Renal pelvis (tissue), 4 donors: ENCODE data around the gene ALDH1A2. TPM values are rescaled to one million over a fixed set of nuclear protein-coding genes. Genes with fewer than 3 reads are reported as not detected.
"Not testable (repeated sequence)": the region's sequence is repeated elsewhere in the genome, so short reads cannot be mapped to it uniquely, and the experiment has no call there.

Experiments used
- DNase-seq: peaks from one replicate; pipeline ENCODE4 v3.0.0-alpha.2; 2013
- polyA plus RNA-seq, 3 donors: library from polyadenylated mRNA; unstranded; fragments of 120-200 nt; gene quantifications; one replicate each; pipeline ENCODE4 v1.2.1, GENCODE V29; 2013; ENCODE audit not compliant: insufficient read length in 3 of 3

ALDH1A2 gene
- polyA plus RNA-seq, 3 donors, result 246 to 336 (median 277) TPM

DNA sequence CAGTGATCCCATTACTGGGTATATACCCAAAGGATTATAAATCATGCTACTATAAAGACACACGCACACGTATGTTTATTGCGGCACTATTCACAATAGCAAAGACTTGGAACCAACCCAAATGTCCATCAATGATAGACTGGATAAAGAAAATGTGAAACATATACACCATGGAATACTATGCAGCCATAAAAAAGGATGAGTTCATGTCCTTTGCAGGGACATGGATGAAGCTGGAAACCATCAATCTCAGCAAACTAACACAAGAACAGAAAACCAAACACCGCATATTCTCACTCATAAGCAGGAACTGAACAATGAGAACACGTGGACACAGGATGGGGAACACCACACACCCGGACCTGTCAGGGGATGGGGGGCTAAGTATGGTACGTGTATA lies 20.1 kb downstream of the ALDH1A2 start:
- not testable (repeated sequence) for DNase-seq

DNA sequence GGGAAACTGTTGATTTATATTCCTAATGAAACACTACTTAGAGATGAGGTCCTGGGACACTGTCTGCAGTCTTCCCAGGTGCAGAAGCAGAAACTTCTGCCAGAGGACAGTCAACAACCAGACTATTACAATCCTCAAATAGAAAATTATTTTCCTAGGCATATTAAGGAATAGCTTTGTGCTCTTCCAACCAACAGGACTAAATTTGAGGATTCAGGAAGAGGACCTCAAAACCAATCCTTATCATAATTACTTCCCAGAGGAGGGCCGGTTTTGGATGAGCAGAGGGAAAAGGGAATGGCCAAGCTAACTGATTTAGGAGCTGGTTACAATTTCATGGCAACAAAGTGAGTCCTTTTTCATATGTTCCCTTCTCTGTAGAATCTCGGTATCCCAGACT lies 21.0 kb downstream of the ALDH1A2 start:
- no peak for DNase-seq

DNA sequence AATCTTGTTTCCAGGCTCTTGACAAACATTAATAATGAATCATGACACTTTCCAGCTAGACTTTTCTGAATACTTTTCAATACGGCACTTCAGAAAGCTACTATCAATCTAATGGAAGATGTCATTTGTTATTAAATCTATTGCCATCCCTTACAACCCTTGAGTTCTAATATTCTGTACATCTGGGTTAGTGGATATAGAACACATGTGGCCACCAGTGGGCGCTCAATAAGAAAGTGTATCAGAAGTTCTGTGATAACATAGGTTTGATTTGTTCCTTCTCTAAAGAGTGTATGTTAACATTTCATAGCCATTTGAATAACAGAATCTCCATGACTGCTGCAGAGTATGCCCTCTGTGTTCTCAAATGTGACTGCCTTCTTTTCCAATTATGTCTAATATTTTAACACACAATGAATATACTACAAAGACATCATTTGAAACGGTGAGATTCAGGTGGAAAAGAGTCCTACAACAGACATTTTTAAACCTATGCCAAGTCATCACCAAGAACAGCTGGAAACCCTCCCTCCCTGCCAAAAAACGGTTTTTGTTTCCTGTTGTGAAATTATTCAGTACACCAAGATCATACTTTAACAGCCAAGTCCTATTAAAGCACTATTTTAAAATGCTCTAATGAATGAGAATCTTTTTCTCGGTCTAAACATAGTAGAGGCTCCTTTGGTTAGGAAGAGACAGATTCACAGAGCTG lies 22.2 kb downstream of the ALDH1A2 start:
- no peak for DNase-seq

DNA sequence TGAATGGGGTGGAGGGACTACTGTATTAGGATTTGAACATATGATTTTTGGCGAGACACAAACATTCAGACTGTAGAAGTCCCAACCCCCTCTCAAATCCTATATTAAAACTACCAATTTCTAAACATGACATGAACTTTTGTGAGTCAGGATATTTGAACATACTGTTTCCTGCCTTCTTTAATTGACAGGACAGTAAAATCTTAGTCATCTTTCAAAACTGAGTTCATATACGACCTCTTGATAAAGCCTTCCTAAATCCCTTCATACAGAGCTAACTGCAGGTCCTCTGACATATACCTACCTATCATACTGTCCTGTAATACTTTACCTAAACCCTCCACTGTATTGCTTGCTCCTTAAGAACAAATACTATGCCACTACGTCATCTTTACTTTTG lies 23.5 kb downstream of the ALDH1A2 start:
- DNase-seq, result no peak

DNA sequence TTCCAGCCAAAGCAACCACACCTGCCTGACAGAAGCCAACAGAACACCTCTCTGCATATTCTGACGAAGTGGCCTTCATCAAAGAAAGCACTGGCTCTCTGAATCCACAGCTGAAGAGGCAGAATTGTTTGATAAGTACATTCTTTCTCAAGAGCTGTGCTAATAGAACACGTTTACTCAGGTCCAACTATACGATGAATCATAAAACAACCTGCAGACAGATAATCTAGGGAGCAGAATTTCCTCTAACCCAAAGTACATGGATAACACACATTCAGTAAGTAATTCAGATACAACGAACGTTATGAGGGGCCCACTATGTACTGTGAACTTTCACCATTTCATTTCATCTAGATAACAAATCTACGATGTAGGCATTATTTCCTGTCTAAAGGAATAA lies 25.4 kb downstream of the ALDH1A2 start:
- DNase-seq, result no peak

DNA sequence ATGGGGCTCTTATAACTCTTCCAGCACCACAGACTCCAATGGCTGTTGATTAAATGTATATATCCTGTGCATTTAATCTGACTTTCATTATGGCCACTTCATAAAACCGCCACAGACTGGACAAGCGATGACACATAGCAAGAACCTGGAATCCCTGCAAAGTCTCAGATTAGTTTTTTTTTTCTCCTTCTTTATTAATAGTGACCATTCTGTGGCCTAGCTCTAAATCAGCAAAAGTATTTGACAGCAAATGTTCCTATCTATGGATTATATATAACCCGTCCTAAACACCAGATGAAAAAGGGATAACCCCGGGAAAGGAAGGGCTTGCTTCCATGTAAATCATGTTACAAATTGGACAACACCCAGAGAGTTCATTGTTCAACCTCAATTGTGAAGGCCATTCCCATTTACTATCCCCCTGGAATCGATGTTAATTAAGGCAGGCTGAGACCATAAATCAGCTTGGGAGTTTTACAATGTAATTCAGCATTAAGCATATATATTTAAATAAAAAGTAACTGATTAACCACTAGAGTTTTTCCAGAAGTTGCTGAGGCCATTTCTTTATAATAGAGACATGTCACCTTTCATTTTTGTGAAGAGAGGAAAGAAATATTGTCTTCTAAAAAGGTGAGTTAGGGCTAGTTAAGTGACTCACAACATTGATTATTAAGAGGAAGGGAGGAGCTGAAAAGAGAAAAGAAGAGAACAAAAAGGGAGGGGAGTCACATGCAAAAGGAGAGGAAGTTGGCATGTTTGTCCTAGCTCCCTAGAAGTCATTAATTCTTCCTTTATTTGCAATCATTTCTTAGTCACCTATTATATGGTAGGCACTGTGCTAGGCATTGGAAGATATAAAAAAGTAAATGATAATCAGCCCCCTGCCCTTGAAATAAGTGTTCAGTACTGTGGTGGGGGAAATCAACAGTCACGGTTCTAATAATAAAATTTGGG lies 26.2 kb downstream of the ALDH1A2 start:
- no peak for DNase-seq

DNA sequence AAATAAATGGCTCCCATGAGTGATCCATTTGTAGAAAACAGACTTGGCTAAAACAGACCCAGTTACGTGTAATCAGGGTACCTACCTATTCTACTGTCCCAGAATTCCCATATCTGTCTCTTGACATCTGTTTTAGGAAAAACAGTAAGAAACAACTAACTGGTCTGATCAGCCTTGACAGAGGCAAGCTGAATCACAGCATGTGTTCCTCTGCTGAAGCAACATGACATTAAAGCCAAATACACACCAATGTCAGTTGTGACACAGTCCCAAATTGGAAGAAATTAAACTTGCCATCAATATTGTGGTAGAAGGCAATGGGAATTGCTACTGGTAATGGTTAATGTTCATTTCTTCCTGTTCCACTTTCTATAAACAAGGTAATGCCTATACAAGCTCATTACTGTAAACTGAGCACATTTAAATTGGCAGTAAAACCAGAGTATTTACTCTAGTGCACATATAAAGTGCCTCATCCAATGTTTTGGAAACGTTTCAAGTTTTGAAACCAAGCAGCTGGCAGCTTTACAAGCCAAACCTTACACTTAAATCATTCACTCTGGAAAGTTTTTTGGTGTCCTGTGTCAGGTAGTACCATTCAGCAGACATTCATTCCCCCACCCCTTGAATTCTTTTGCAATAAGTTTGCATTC lies 27.0 kb downstream of the ALDH1A2 start:
- peak; percentile 85 for DNase-seq

DNA sequence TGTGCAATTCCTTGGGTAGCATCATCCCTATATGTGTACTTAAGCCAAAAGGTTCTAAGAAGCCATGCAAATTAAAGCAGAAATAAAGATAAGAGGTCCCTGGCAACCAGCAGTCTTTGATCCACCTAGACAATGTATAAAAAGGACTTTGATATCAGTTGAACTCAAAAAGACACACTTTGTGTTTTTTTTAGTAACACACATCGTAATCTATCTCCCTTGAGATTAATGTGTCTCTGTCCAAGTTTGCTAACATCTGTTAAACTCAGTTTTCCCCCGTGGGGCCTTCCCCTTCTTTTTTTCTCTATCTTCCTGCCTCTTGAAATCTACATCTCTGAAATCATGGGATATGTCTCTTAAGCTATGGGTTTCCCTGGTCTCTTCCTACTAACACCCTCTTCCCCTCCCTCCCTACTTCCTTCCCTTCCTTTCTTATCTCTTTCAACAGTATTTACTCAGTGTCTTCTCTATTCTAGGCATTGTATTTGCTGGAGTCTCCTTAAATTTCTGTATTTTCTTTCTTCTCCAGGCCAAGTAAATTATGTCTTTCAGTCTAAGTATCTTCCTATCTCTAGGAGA lies 27.7 kb downstream of the ALDH1A2 start:
- DNase-seq, result no peak

DNA sequence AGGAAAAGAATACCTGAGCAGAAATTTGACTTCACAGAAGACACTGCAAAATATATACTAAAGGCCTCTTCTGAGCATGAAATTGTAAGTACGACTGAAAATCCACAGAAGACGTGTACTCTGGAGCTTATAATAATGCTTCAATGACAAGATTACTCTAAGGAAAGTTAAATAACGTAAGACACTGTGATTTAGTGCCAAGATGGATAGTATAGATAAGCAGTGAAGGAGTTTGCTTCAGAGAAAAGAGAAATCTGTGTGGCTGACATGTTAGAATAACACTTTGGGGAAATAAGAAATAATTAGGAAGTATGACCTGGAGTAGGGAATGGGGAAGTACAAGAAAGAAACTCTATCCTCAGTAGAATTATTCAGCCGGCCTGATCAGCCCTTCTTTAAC lies 28.9 kb downstream of the ALDH1A2 start:
- DNase-seq, result no peak

DNA sequence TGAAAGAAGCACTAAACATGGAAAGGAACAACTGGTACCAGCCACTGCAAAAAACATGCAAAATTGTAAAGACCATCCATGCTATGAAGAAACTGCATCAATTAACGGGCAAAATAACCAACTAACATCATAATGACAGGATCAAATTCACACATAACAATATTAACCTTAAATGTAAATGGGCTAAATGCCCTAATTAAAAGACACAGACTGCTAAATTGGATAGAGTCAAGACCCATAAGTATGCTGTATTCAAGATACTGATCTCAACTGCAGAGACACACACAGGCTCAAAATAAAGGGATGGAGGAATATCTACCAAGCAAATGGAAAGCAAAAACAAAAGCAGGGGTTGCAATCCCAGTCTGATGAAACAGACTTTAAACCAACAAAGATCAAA lies 37.1 kb downstream of the ALDH1A2 start:
- DNase-seq, result not testable (repeated sequence)

DNA sequence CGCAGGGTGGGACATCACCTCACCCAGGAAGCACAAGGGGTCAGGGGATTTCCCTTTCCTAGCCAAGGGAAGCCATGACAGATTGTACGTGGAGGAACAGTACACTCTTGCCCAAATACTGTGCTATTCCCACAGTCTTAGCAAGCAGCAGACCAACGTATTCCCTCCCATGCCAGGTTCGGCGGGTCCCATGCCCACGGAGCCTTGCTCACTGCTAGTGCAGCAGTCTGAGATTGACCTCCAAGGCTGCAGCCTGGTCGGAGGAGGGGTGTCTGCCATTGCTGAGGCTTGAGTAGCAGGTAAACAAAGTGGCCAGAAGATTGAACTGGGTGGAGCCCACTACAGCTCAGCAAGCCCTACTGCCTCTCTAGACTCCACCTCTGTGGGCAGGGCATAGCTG lies 39.0 kb downstream of the ALDH1A2 start:
- no peak for DNase-seq

DNA sequence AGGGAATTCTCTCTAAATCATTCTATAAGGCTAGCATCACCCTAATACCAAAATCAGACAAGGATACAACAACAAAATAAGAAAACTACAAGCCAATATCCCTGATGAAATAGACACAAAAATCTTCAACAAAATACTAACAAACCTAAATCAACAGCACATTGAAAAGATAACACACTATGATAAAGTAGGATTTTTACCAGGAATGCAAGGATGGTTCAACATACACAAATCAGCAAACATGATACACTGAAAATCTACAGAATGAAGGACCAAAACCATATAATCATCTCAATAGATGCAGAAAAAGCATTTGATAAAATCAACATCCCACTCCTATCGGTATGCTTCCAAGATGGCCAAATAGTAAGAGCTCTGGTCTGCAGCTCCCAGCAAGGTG lies 39.5 kb downstream of the ALDH1A2 start:
- no peak for DNase-seq

DNA sequence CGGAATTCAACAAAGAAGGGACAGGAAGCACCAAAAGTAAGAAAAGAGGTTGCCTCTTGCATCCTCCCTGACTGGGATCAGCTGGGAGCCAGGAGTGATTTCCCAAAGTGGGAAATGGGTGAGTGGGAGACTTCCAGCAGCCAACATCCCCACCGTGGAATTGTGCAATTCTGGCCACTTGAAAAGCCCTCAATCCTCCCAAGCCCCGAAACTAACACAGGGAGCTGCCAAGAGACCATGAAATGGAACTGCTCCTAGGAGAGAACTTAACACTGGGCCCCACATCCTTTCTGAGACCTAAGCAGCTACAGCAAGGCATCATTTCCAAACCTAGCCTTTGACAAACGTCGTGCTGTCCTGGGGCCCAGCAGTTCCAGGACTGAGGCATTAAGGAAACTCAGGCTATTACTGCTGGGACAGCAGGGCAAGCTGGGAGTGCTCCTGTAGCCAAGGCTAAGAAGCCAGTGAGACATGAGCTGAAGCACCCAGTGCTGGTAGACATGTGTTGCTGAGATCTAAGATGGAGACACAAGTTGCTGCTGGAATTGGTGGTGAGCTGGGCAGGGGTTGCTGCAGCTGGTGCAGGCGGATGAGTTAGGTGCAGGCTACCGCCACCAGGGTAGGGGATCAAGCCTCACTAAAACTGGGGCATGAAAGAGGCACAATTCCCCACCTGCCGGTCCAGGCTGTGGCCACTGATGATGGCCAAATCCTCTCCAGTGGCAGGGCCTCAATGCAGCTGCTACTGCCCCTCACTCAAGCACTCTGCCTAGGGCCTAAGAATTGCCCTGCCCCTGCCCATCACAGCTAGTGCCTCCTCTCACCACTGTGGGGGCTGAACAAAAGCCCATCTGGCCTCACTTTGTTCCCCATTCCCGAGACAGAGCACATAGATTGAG lies 43.9 kb downstream of the ALDH1A2 start:
- DNase-seq, result no peak

DNA sequence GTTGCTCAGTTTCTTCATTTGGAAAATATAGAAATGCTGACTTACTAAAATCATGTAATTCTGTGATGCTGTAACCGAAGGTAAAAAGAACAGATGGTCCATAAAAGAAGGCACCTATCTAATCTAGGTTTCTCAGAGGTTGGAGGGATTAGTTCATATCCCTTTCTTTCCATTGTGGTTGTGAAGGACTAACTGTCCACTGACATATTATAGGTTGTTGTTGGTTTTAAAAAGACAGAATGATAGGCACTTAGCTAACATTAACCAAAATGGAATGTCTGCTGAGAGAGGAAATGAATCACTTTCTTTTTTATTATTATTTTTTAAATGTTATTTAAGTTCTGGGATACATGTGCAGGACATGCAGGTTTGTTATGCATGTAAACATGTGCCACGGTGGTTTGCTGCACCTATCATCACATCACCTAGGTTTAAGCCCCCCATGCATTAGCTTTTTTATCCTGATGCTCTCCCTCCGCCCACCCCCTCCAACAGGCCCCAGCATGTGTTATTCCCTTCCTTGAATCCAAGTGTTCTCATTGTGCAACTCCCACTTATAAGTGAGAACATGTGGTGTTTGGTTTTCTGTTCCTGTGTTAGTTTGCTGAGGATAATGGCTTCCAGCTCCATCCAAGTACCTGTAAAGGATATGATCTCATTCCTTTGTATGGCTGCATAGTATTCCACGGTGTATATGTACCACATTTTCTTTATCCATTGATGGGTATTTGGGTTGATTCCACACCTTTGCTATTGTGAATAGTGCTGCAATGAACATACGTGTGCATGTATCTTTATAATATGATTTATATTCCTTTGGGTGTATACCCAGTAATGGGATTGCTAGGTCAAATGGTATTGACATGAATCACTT lies 45.8 kb downstream of the ALDH1A2 start:
- no peak for DNase-seq

DNA sequence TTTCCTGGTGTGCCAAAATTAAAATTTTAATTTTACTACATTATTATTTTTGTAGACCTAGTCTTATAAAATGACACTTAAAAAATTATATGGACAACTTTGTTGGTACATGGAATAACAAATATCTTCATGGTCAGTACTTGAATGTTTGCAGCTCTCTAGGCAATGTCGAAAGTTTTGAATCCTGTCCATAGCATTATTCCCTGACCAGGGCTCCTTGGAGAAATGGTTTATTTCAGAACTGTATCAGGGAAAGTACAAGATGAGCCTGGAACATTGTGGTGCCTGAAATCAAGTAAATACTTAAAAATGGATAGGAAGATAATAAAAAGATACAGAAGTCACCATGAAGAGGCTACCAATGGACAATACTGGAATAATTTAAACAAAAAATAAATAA lies 47.6 kb downstream of the ALDH1A2 start:
- no peak for DNase-seq

DNA sequence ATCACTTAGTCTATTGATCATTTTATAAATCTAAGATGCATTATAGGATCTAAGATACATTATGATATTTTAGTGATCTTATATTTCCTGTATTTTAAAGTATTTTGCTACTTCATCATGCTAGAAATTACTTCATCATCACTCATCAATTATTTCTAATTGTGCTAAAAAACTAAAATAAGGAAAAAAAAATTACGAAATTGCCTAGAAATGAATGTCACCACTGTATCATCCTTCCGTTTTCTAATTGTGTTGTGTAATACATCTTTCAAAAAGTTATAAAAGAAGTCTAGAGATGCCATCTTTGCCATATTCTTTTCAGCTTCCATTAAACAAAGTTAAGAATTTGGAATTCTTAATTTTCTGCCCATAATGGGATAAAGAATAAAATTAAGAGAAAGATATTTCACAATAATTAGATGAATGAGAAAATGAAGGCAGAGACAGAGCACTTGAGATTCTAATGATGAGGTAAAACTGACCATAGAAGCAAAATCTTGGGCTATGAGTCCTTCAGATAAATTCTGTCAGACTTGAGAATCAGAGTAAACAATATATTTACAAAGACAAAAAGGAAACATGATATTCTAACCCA lies 48.8 kb downstream of the ALDH1A2 start:
- DNase-seq, result no peak

DNA sequence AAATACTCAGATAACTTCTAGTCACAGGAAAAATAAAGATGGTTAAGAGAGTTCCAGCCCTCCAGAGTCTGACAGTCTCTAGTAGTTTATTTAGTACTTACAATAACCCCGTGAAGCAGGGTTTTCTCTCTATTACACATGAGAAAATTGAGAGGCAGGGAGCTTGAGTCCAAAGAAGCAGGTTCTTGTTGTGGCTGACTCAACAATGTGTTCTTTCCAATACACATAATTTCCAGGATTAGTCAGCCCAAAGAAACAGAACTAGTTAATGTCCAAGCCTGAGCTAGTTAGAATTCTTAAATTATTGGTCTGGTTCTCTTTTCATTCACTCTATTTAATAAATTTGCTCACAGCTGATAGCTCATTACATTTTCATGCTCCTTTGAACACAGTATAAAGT lies 49.9 kb downstream of the ALDH1A2 start:
- no peak for DNase-seq

DNA sequence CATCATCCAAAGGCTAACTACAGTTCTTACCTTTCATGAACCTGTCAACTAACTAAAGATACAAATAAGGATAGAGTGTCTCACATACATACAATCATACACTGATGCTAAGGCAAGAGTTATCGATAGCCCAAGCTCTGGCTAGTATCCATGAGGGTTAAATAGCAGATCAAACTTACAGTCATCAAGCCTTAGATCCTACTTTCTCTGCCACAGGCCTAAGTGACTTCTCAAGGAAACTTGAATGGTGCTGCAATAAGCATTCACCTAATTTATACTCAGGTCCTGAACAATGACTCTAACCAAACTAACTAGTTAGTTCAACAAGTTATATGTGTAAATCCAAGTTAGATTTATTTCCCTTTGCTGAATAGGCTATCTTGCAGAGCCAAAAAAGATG lies 51.0 kb downstream of the ALDH1A2 start:
- DNase-seq, result no peak

DNA sequence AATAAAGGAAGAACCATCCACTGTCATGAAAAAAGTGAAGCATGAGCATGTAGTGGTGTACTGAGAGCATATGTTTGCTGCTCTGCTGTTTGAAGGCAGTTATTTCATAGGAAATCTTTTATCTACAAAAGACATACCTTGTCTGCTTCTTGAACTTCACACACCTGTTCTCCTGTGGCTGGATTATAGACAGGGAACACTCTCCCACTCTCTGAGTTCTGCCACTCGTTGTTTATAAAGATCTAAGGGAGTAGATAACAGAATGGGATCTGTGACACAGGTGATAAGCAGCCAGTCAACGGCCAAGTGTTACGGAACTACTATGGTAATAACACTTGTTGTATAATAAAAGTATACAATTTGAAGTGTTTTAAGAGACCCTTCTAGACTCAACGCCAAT lies 51.5 kb downstream of the ALDH1A2 start:
- DNase-seq, result no peak

DNA sequence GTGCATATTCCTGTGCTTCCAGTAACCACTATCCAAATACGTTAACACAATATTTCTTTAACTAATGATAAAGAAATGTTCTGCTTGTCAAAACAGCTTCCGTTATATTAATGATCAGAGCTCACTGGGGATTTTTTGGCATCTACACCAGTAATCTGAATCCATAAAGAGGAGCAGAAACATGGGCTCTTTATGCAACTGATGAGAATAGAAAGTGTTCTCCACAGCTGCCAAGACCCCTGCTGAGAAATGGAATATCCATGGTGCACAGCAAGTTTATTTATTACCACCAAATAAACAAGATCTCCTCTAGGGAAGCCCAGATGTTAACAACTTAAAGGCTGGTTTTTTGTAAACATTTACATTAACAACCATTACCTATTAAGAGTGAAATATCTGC lies 54.5 kb downstream of the ALDH1A2 start:
- no peak for DNase-seq
